HEK293 (cell line): ENCODE measurements around the gene MATN3.

ENCODE experiments used
- CTCF ChIA-PET: fragments of 350-600 bp; formaldehyde crosslinking; extraction: SDS; loops from one replicate; lab custom pipeline; 2021; ENCODE audit warnings: antibody characterized with exemption; lab: Yijun Ruan, JAX
- POLR2A ChIA-PET: fragments of 300-600 bp; formaldehyde crosslinking; extraction: SDS; loops from one replicate; lab custom pipeline; 2020; ENCODE audit warnings: antibody characterized with exemption, inconsistent platforms; lab: Yijun Ruan, JAX
- H3K27ac ChIP-seq: fragments of 200-500 bp; sonication (Bioruptor generic); 2 replicates; pipeline ENCODE4 v1.5.1; 2014; ENCODE audit warnings: low read depth, low read length, control low read depth, inconsistent platforms; ENCODE audit errors: extremely low read depth
- H3K36me3 ChIP-seq, 2 experiments: fragments of 200-500 bp in 1 of 2; sonication (Bioruptor generic) in 1 of 2; 1 replicate in 1 of 2; 2 replicates in 1 of 2; pipeline ENCODE4 v1.5.1; 2014 to 2017; ENCODE audit warnings: inconsistent platforms in 2 of 2, low read length in 2 of 2; ENCODE audit not compliant: control insufficient read depth in 2 of 2, insufficient read depth in 1 of 2
- H3K4me1 ChIP-seq: fragments of 200-500 bp; sonication (Bioruptor generic); 2 replicates; pipeline ENCODE4 v1.5.1; 2014; ENCODE audit warnings: mild to moderate bottlenecking, low read length, inconsistent platforms; ENCODE audit not compliant: control insufficient read depth, insufficient read depth
- H3K4me3 ChIP-seq: 2 replicates; pipeline ENCODE4 v1.5.1; 2011; ENCODE audit warnings: low read depth, mild to moderate bottlenecking, control low read depth, low read length, moderate library complexity
- H3K9me3 ChIP-seq: fragments of 200-500 bp; sonication (Bioruptor generic); 2 replicates; pipeline ENCODE4 v1.5.1; 2014; ENCODE audit warnings: low read depth, low read length, inconsistent platforms; ENCODE audit not compliant: control insufficient read depth, insufficient read depth
- HOXC10 ChIP-seq: sonication (generic); formaldehyde crosslinking; IDR thresholded peaks from 2 replicates; pipeline ENCODE4 v1.8.1; 2023; ENCODE audit warnings: mild to moderate bottlenecking, missing genetic modification reagents
- MEIS1 ChIP-seq: sonication (generic); formaldehyde crosslinking; IDR thresholded peaks from 2 replicates; pipeline ENCODE4 v1.8.1; 2022; ENCODE audit warnings: missing genetic modification reagents, mild to moderate bottlenecking, borderline replicate concordance
- SALL2 ChIP-seq: fragments of 450-650 bp; formaldehyde crosslinking; IDR thresholded peaks from 2 replicates; pipeline ENCODE4 v1.5.0; 2017; ENCODE audit warnings: missing biosample characterization, mild to moderate bottlenecking, missing genetic modification characterization, borderline replicate concordance
- SCRT2 ChIP-seq: fragments of 450-650 bp; formaldehyde crosslinking; IDR thresholded peaks from 2 replicates; pipeline ENCODE4 v1.5.1; 2016; ENCODE audit warnings: missing biosample characterization, missing genetic modification characterization
- ZBTB1 ChIP-seq: fragments of 450-650 bp; formaldehyde crosslinking; IDR thresholded peaks from 2 replicates; pipeline ENCODE4 v1.5.1; 2016; ENCODE audit warnings: missing biosample characterization, missing genetic modification characterization
- ZBTB10 ChIP-seq: fragments of 450-650 bp; formaldehyde crosslinking; IDR thresholded peaks from 2 replicates; pipeline ENCODE4 v1.5.1; 2016; ENCODE audit warnings: missing biosample characterization, missing genetic modification characterization
- ZBTB8A ChIP-seq: fragments of 450-650 bp; formaldehyde crosslinking; IDR thresholded peaks from 2 replicates; pipeline ENCODE4 v1.5.1; 2016; ENCODE audit warnings: missing biosample characterization, missing genetic modification characterization
- ZEB2 ChIP-seq: fragments of 450-650 bp; formaldehyde crosslinking; IDR thresholded peaks from 2 replicates; pipeline ENCODE4 v1.5.1; 2016; ENCODE audit warnings: missing biosample characterization, missing genetic modification characterization
- ZFP37 ChIP-seq: fragments of 450-650 bp; formaldehyde crosslinking; IDR thresholded peaks from 2 replicates; pipeline ENCODE4 v1.5.1; 2016; ENCODE audit warnings: missing biosample characterization, missing genetic modification characterization
- ZNF169 ChIP-seq: fragments of 450-650 bp; formaldehyde crosslinking; IDR thresholded peaks from 2 replicates; pipeline ENCODE4 v1.5.1; 2016; ENCODE audit warnings: missing biosample characterization, missing genetic modification characterization
- ZNF274 ChIP-seq, 2 experiments: fragments of 200-500 bp in 1 of 2; fragments of 450-650 bp in 1 of 2; sonication (Bioruptor generic) in 1 of 2; formaldehyde crosslinking in 1 of 2; IDR thresholded peaks; 2 replicates each; pipeline versions ENCODE4 v1.5.1 to v1.6.1; 2014 to 2016; ENCODE audit warnings: borderline replicate concordance in 1 of 2, inconsistent platforms in 1 of 2, low read length in 1 of 2, missing biosample characterization in 1 of 2, missing genetic modification characterization in 1 of 2
- ZNF311 ChIP-seq: fragments of 450-650 bp; formaldehyde crosslinking; IDR thresholded peaks from 2 replicates; pipeline ENCODE4 v1.5.1; 2017; ENCODE audit warnings: missing biosample characterization, missing genetic modification characterization, borderline replicate concordance
- ZNF473 ChIP-seq: fragments of 450-650 bp; formaldehyde crosslinking; IDR thresholded peaks from 2 replicates; pipeline ENCODE4 v1.5.1; 2017; ENCODE audit warnings: missing biosample characterization, missing genetic modification characterization
- ZNF530 ChIP-seq: fragments of 450-650 bp; formaldehyde crosslinking; IDR thresholded peaks from 2 replicates; pipeline ENCODE4 v1.5.1; 2016; ENCODE audit warnings: low read depth, missing biosample characterization, missing genetic modification characterization
- ZNF621 ChIP-seq: fragments of 450-650 bp; formaldehyde crosslinking; IDR thresholded peaks from 2 replicates; pipeline ENCODE4 v1.5.1; 2017; ENCODE audit warnings: missing biosample characterization, missing genetic modification characterization
- ZNF660 ChIP-seq: fragments of 450-650 bp; IDR thresholded peaks from 2 replicates; pipeline ENCODE4 v1.5.1; 2018; ENCODE audit warnings: missing biosample characterization, mild to moderate bottlenecking, missing genetic modification characterization
- ZNF704 ChIP-seq: fragments of 450-650 bp; formaldehyde crosslinking; IDR thresholded peaks from 2 replicates; pipeline ENCODE4 v1.5.1; 2016; ENCODE audit warnings: missing biosample characterization, missing genetic modification characterization
- ZNF76 ChIP-seq: fragments of 450-650 bp; formaldehyde crosslinking; IDR thresholded peaks from 2 replicates; pipeline ENCODE4; 2016; ENCODE audit warnings: low read depth, missing biosample characterization, missing genetic modification characterization, borderline replicate concordance
- ZNF785 ChIP-seq: fragments of 450-650 bp; formaldehyde crosslinking; IDR thresholded peaks from 2 replicates; pipeline ENCODE4 v1.5.1; 2016; ENCODE audit warnings: missing biosample characterization, missing genetic modification characterization
- ZSCAN4 ChIP-seq: fragments of 450-650 bp; formaldehyde crosslinking; IDR thresholded peaks from 2 replicates; pipeline ENCODE4 v1.5.1; 2017; ENCODE audit warnings: missing biosample characterization, missing genetic modification characterization
- TF ChIP-seq, protein P1 (sequence below): fragments of 450-650 bp; formaldehyde crosslinking; IDR thresholded peaks from 2 replicates; pipeline ENCODE4 v1.5.1; 2016; ENCODE audit warnings: missing biosample characterization, missing genetic modification characterization
- TF ChIP-seq, protein P2 (sequence below): fragments of 450-650 bp; formaldehyde crosslinking; IDR thresholded peaks from 2 replicates; pipeline ENCODE4 v1.5.1; 2016; ENCODE audit warnings: missing biosample characterization, missing genetic modification characterization

The MATN3 gene

GRCh38 chr2:19963386-19963785 is 49.1 kb downstream of the MATN3 start:
- Histone ChIP-seq H3K4me1 (no peaks in the 10 kb centered on the region), H3K36me3 (peaks cover 0 to 20% of the 10 kb centered on the region in 2 experiments; a peak in 2 of 3 replicates)
- CTCF ChIA-PET = interaction anchor here (1.9 kb wide), 1 partner anchor 52 kb away, joined by 10 read pairs; no protein-coding TSS in a partner anchor
- TF ChIP-seq ZNF530 (no peak), ZBTB1 (tag by site-specific recombination) (no peak), ZBTB10 (no peak), ZFP37 (no peak), SCRT2 (no peak), ZNF274 (IDR thresholded peaks at IDR 0.05; ENCODE audit: low read length) (no peak), ZNF274 (tag by site-specific recombination; IDR thresholded peaks at IDR 0.05; ENCODE audit: borderline replicate concordance) (no peak)
- TF ChIP-seq, all 188 proteins: peak for 0
- POLR2A ChIA-PET = interaction anchor here (0.7 kb wide), 1 partner anchor 64 kb away, joined by 3 read pairs; no protein-coding TSS in a partner anchor
- Histone ChIP-seq H3K4me3 (no peak overlapping the region), H3K27ac (no peak overlapping the region), H3K9me3 (no peaks in the 10 kb centered on the region)

DNA sequence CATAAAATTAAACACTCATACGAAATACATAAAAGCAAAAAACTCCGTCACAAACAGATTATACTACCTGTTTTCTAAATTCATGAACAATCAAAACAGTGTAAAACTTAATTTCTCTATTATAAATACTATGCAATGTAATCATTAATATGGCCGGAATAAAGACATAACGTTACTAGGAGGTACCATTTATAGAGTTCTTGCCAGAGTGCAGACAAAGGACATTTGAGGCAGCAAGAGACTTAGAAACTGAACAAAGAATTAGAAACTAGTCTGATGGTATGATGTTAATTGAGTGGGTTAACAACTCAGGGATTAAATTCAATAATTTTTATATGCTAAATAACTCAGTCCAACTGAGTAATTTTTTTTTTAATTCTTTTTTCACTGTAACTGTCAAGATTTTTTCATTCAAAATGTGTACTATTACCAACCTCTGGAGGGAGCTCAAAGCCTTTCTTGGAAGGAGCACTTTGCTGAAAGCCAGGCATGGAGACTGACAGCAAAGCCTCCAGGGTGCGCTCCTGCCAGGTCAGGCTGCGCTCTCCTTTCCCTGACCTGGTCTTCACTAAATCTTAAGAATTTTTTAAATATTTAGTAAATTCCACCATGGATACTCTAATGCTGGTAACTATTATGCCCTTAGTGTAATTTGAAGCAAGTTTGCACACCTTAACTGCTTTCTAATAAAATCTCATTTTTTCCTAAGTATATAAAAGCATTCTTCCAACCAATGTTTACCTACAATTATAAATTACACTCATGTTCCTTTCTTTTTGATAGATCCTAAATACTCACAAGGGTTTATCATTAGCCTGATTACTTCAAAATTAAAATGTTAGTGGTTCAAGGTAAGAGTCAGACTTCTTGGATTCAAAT is 56.7 kb downstream of the MATN3 start:
- H3K27ac ChIP-seq = no peak overlapping the region
- ChIA-PET CTCF (interaction anchor here (0.6 to 2.6 kb wide), 26 partner anchors 9 to 726 kb away, joined by 3 to 29 read pairs (median 4); partner anchors contain the start of genes MATN3 and SDC1), POLR2A (no interaction called here)
- H3K36me3 ChIP-seq = peaks cover 0 to 3% of the 10 kb centered on the region in 2 experiments; a peak in 1 of 3 replicates
- no peaks in the 10 kb centered on the region for H3K4me1 ChIP-seq
- no peak overlapping the region for H3K4me3 ChIP-seq
- H3K9me3 ChIP-seq = no peaks in the 10 kb centered on the region
- TF ChIP-seq MEIS1 (CRISPR knock-in tag) (no peak), ZNF704 (no peak), ZBTB1 (tag by site-specific recombination) (no peak), SALL2 (tag by site-specific recombination) (no peak), ZBTB10 (no peak), ZSCAN4 (tag by site-specific recombination) (no peak), HOXC10 (no peak), ZNF76 (tag by site-specific recombination) (no peak), ZNF660 (tag by site-specific recombination) (0 out of 2 replicates have a peak, but pooled peaks have one; percentile 47), ZNF169 (tag by site-specific recombination) (no peak), ZNF621 (no peak), ZBTB8A (tag by site-specific recombination) (no peak), ZNF473 (tag by site-specific recombination) (no peak), ZNF311 (tag by site-specific recombination) (no peak), ZNF785 (tag by site-specific recombination) (no peak), ZEB2 (tag by site-specific recombination) (no peak)
- TF ChIP-seq, protein P1, sequence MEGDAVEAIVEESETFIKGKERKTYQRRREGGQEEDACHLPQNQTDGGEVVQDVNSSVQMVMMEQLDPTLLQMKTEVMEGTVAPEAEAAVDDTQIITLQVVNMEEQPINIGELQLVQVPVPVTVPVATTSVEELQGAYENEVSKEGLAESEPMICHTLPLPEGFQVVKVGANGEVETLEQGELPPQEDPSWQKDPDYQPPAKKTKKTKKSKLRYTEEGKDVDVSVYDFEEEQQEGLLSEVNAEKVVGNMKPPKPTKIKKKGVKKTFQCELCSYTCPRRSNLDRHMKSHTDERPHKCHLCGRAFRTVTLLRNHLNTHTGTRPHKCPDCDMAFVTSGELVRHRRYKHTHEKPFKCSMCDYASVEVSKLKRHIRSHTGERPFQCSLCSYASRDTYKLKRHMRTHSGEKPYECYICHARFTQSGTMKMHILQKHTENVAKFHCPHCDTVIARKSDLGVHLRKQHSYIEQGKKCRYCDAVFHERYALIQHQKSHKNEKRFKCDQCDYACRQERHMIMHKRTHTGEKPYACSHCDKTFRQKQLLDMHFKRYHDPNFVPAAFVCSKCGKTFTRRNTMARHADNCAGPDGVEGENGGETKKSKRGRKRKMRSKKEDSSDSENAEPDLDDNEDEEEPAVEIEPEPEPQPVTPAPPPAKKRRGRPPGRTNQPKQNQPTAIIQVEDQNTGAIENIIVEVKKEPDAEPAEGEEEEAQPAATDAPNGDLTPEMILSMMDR (tag by site-specific recombination) = peak; percentile 75
- TF ChIP-seq, protein P2, sequence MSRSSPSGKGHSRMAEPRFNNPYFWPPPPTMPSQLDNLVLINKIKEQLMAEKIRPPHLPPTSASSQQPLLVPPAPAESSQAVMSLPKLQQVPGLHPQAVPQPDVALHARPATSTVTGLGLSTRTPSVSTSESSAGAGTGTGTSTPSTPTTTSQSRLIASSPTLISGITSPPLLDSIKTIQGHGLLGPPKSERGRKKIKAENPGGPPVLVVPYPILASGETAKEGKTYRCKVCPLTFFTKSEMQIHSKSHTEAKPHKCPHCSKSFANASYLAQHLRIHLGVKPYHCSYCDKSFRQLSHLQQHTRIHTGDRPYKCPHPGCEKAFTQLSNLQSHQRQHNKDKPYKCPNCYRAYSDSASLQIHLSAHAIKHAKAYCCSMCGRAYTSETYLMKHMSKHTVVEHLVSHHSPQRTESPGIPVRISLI = peak; percentile 75; the same call in 1 of the 2 replicates
